A673 (cell line): ENCODE measurements around the gene KANSL1.

Experiments
- EZH2 ChIP-seq: fragments of 200-600 bp; sonication (generic); IDR thresholded peaks from 2 replicates; pipeline ENCODE4 v1.6.1; 2017; ENCODE audit warnings: borderline replicate concordance, low read depth, mild to moderate bottlenecking, mixed read lengths, antibody characterized with exemption, low read length; ENCODE audit not compliant: poor library complexity, severe bottlenecking
- TF ChIP-seq, protein P1 (sequence below): fragments of 300-800, 200-600 bp; sonication (generic); conservative IDR thresholded peaks from 2 replicates; pipeline ENCODE4 v1.5.1; 2017; ENCODE audit warnings: low read depth, mild to moderate bottlenecking, antibody characterized with exemption, low read length, moderate library complexity, mixed read lengths

GRCh38 chr17:46027976-46028325 is 165.3 kb downstream of the KANSL1 start:
- TF ChIP-seq, protein P1, sequence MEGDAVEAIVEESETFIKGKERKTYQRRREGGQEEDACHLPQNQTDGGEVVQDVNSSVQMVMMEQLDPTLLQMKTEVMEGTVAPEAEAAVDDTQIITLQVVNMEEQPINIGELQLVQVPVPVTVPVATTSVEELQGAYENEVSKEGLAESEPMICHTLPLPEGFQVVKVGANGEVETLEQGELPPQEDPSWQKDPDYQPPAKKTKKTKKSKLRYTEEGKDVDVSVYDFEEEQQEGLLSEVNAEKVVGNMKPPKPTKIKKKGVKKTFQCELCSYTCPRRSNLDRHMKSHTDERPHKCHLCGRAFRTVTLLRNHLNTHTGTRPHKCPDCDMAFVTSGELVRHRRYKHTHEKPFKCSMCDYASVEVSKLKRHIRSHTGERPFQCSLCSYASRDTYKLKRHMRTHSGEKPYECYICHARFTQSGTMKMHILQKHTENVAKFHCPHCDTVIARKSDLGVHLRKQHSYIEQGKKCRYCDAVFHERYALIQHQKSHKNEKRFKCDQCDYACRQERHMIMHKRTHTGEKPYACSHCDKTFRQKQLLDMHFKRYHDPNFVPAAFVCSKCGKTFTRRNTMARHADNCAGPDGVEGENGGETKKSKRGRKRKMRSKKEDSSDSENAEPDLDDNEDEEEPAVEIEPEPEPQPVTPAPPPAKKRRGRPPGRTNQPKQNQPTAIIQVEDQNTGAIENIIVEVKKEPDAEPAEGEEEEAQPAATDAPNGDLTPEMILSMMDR = no peak
- TF ChIP-seq EZH2 = no peak
